Measurements from ENCODE around the gene ATP2C1.

The ATP2C1 gene

DNA sequence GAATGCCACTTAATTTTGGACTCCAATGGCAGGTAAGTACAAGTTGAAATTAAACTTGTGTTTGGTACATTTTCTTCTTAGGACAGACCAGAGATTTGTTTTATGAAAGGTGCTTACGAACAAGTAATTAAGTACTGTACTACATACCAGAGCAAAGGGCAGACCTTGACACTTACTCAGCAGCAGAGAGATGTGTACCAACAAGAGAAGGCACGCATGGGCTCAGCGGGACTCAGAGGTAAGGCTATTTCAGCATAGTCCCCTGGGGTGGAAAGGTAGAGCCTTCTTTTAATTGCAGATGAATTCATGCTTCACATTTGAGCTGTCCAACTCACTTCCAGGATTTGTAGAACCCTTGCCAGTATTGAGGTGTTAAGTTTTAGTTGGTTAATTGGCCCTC lies 81.4 kb downstream of the ATP2C1 start:
- DNase-seq (ENCODE audit: low read depth): no peak
- TF ChIP-seq, protein P1, sequence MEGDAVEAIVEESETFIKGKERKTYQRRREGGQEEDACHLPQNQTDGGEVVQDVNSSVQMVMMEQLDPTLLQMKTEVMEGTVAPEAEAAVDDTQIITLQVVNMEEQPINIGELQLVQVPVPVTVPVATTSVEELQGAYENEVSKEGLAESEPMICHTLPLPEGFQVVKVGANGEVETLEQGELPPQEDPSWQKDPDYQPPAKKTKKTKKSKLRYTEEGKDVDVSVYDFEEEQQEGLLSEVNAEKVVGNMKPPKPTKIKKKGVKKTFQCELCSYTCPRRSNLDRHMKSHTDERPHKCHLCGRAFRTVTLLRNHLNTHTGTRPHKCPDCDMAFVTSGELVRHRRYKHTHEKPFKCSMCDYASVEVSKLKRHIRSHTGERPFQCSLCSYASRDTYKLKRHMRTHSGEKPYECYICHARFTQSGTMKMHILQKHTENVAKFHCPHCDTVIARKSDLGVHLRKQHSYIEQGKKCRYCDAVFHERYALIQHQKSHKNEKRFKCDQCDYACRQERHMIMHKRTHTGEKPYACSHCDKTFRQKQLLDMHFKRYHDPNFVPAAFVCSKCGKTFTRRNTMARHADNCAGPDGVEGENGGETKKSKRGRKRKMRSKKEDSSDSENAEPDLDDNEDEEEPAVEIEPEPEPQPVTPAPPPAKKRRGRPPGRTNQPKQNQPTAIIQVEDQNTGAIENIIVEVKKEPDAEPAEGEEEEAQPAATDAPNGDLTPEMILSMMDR (conservative IDR thresholded peaks at IDR 0.05; ENCODE audit: low read length): no peak

DNA sequence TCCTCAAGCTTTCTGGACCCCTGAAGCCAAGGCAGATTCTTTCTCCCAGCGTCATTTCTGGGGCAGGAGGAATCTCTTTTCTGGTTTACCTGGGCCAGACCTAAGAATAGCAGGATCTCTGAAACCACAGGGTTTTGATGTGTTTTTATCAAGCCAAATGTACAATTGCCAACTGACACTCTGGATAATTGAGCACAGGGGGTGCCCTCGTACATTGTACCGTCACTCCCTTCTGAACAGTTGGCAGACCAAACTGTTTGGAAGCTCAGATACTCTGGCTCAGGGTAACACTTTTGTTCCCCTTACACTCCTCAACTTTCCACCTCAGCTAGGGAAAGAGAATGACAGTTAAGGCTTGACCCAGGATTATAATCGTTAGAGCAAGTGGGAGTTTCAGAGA lies 82.8 kb downstream of the ATP2C1 start:
- H3K4me3 ChIP-seq (ENCODE audit: low read length): no peak overlapping the region
- TF ChIP-seq, protein P1 (conservative IDR thresholded peaks at IDR 0.05; ENCODE audit: low read length): no peak
- no peak for DNase-seq (ENCODE audit: low read depth)

More for the DNA sequence above, 81.4 kb downstream of the ATP2C1 start:
- H3K4me3 ChIP-seq (ENCODE audit: low read length): no peak overlapping the region

DNA sequence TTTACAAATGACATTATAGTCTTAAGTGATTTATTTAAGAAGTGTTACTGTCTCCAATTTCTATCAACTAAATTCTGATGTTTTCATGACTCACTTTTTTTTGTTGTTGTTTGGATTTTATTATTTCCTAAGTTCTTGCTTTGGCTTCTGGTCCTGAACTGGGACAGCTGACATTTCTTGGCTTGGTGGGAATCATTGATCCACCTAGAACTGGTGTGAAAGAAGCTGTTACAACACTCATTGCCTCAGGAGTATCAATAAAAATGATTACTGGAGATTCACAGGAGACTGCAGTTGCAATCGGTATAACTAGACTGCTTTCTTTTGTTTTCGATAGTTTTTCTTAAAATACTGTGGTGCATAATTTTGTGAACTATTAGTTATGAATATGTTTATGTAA lies 85.2 kb downstream of the ATP2C1 start:
- DNase-seq (ENCODE audit: low read depth): no peak
- TF ChIP-seq, protein P1 (conservative IDR thresholded peaks at IDR 0.05; ENCODE audit: low read length): no peak

DNA sequence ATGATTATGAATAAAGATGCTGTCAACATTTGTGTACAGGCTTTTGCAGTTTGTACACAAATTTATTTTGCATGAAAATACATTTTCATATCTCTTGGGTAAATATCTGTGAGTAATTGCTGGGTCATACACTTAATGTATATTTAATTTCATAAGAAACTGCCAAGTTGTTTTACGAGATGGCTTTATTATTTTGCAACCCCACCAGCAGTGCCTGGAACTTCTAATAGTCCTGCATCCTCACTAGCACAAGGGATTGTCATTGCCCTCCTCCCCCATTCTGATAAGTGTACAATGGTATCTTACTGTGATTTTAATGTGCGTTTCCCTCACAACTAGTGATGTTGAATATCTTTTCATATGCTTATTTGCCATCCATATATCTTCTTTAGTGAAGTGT lies 87.6 kb downstream of the ATP2C1 start:
- TF ChIP-seq, protein P1 (conservative IDR thresholded peaks at IDR 0.05; ENCODE audit: low read length): no peak
- DNase-seq (ENCODE audit: low read depth): no peak
- no peak overlapping the region for H3K4me3 ChIP-seq (ENCODE audit: low read length)

More for the DNA sequence above, 85.2 kb downstream of the ATP2C1 start:
- H3K4me3 ChIP-seq (ENCODE audit: low read length): no peak overlapping the region

DNA sequence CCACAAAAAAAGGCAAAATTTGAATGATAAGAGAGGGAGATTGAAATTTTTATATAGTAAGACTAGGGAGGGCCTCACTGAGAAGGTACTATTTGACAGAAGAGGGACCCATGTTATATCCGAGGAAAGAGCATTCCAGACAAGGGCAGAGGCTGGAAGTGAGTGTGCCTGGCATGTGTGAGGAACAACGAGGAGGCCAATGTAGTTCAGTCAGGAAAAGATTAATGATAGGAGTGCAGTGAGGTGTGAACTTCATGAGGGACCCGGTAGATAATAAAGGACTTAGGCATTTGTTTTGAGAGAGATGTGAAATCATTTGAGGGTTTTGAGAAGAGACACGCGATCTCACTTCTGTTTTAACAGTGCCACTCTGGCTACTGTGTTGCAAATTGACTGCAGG lies 96.4 kb downstream of the ATP2C1 start:
- DNase-seq (ENCODE audit: low read depth): no peak
- no peak overlapping the region for H3K4me3 ChIP-seq (ENCODE audit: low read length)
- TF ChIP-seq, protein P1 (conservative IDR thresholded peaks at IDR 0.05; ENCODE audit: low read length): no peak

DNA sequence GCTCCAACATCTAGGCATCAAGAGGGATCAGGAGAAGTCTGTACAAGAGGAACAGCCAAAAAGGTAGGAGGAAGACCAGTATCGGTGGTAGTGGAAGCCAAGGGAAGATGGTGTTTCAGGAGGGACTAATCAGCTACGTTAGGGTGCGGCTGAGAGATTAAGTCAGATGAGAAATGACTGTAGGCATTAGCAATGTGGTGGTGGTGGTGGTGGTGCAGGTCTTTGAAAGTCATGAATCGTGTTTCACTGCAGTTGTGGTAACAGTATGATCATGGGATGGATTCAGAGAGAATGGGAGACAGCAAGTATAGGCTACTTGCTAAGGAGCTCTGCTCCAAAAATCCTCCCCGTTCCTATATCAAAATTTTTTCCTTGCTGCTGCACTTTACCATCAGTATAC lies 97.2 kb downstream of the ATP2C1 start:
- TF ChIP-seq, protein P1 (conservative IDR thresholded peaks at IDR 0.05; ENCODE audit: low read length): no peak
- DNase-seq (ENCODE audit: low read depth): no peak
- H3K4me3 ChIP-seq (ENCODE audit: low read length): no peak overlapping the region

DNA sequence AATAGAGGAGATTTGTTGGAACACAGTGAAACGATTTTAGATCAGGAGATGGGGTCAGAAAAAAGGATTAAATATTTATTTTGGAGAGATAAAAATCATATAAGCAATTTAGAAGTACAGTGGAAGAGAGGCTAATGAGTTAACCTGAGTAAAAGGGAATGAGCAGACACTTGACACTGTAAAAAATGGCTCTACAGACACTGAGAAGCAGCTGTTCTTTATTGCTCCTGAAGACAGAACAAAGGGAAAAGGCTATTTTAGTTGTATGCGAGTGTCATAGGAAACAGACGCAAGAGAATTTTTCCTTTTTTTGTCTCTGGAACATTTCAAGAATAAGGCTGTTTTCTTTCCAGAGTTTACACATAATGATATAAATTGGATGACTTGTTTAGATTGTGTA lies 98.5 kb downstream of the ATP2C1 start:
- no peak for DNase-seq (ENCODE audit: low read depth)
- H3K4me3 ChIP-seq (ENCODE audit: low read length): no peak overlapping the region
- TF ChIP-seq, protein P1 (conservative IDR thresholded peaks at IDR 0.05; ENCODE audit: low read length): no peak

Measured in AG10803 (cell line).